DOHH2 (cell line): Measurements from ENCODE around the gene DOCK6.

Source experiments
- H3F3A ChIP-seq: fragments of 200-600 bp; sonication (generic), shearing (Covaris generic); 2 replicates; pipeline ENCODE4 v1.6.0; 2016; ENCODE audit warnings: antibody characterized with exemption, mild to moderate bottlenecking; ENCODE audit not compliant: control insufficient read depth, insufficient read depth
- H3K27ac ChIP-seq: fragments of 200-600 bp; sonication (generic); 2 replicates; pipeline ENCODE4 v1.5.1; 2014; ENCODE audit warnings: low read depth, mild to moderate bottlenecking, low read length, moderate library complexity
- H3K27me3 ChIP-seq: fragments of 200-600 bp; sonication (generic); 2 replicates; pipeline ENCODE4 v1.6.1; 2014; ENCODE audit warnings: mild to moderate bottlenecking, low read length, mixed read lengths; ENCODE audit not compliant: control insufficient read depth
- H3K36me3 ChIP-seq: fragments of 200-600 bp; sonication (generic); 2 replicates; pipeline ENCODE4 v1.6.1; 2014; ENCODE audit warnings: mild to moderate bottlenecking, low read length, moderate library complexity, mixed read lengths; ENCODE audit not compliant: control insufficient read depth
- H3K4me1 ChIP-seq: fragments of 200-600 bp; sonication (generic); 2 replicates; pipeline ENCODE4 v1.6.1; 2014; ENCODE audit warnings: mild to moderate bottlenecking, low read length, mixed read lengths; ENCODE audit not compliant: control insufficient read depth
- H3K4me2 ChIP-seq: fragments of 200-600 bp; sonication (generic); 2 replicates; pipeline ENCODE4 v1.6.0; 2014; ENCODE audit warnings: mild to moderate bottlenecking, low read length, moderate library complexity
- H3K4me3 ChIP-seq: fragments of 200-600 bp; sonication (generic); 2 replicates; pipeline ENCODE4 v1.5.1; 2014; ENCODE audit warnings: mild to moderate bottlenecking, low read length, mixed read lengths
- H3K79me2 ChIP-seq: fragments of 200-600 bp; sonication (generic); 2 replicates; pipeline ENCODE4 v1.6.1; 2014; ENCODE audit warnings: mild to moderate bottlenecking, low read length, mixed read lengths; ENCODE audit not compliant: control insufficient read depth
- H3K9me2 ChIP-seq: fragments of 200-600 bp; sonication (generic); replicated peaks from 2 replicates; pipeline ENCODE4 v1.6.1; 2014; ENCODE audit warnings: mild to moderate bottlenecking, low read length, mixed read lengths; ENCODE audit not compliant: control insufficient read depth
- H3K9me3 ChIP-seq: fragments of 200-600 bp; sonication (generic); 2 replicates; pipeline ENCODE4 v1.6.1; 2014; ENCODE audit warnings: antibody characterized with exemption, low read length, mixed read lengths; ENCODE audit not compliant: control insufficient read depth, insufficient read depth
- H4K20me1 ChIP-seq: fragments of 200-600 bp; sonication (generic); 2 replicates; pipeline ENCODE4 v1.6.0; 2014; ENCODE audit warnings: low read depth, mild to moderate bottlenecking, antibody characterized with exemption, low read length, moderate library complexity; ENCODE audit not compliant: control insufficient read depth, insufficient read depth
- CTCF ChIP-seq: fragments of 200-600 bp; sonication (generic); IDR thresholded peaks from one replicate; pipeline ENCODE4 v1.5.1; 2014; ENCODE audit warnings: antibody characterized with exemption, mild to moderate bottlenecking, low read depth, low read length; ENCODE audit not compliant: poor library complexity, severe bottlenecking
- EZH2phosphoT487 ChIP-seq: fragments of 200-600 bp; sonication (generic); IDR thresholded peaks from 2 replicates; pipeline ENCODE4 v1.6.1; 2017; ENCODE audit warnings: borderline replicate concordance, mild to moderate bottlenecking, antibody characterized with exemption, low read length, moderate library complexity, mixed read lengths

DOCK6 gene

DNA sequence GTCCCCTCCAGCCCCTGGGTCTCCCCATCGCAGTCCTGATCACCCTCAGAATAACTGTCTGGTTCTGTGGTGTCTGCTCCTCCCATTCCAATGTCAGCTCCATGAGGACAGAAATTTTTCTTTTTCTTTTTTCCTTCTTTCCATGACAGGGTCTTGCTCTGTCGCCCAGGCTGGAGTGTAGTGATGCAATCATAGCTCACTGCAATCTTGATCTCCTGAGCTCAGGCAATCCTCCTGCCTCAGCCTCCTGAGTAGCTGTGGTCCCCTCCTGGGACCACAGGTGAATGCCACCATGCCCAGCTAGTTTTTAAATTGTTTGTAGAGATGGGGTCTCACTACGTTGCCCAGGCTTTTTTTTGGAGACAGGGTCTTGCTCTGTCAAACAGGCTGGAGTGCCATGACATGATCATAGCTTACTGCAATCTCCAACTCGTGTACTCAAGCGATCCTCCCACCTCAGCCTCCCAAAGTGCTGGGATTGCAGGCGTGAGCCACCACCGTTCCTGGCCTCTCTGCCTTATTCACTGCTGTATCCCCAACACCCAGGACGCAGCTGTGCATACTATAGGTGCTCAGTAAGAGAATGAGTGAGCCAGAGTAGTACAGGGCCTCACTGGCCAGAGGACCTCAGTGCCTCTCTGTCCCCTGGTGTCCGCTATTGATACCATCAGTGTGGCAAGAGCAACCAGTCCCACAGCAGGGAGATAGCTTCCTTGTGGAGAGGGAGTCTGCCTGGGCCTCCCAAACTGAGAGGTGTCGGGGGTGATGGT, 5.2 kb upstream of the DOCK6 start:
- TF ChIP-seq CTCF, result no peak
- no peak for TF ChIP-seq EZH2phosphoT487
- no peaks in the 10 kb centered on the region for H4K20me1 ChIP-seq
- H3K9me2 ChIP-seq, result no peaks in the 10 kb centered on the region
- no peak overlapping the region for H3K4me3 ChIP-seq
- no peaks in the 10 kb centered on the region for H3K36me3 ChIP-seq
- no peak overlapping the region for H3K4me2 ChIP-seq
- H3K27me3 ChIP-seq, result no peaks in the 10 kb centered on the region
- H3K4me1 ChIP-seq, result peaks cover 46% of the 10 kb centered on the region
- no peaks in the 10 kb centered on the region for H3K79me2 ChIP-seq
- peaks cover 5% of the 10 kb centered on the region; the same call in 1 of the 2 replicates for H3F3A ChIP-seq
- no peak overlapping the region for H3K27ac ChIP-seq
- H3K9me3 ChIP-seq, result no peaks in the 10 kb centered on the region

- Histone ChIP-seq H3F3A (peaks cover 7% of the 10 kb centered on the region; the same call in 1 of the 2 replicates), H3K27me3 (no peaks in the 10 kb centered on the region)
- no peak for TF ChIP-seq EZH2phosphoT487
- TF ChIP-seq CTCF, result no peak
Observed at GRCh38 chr19:11265785-11266236, 3.5 kb upstream of the DOCK6 start.

DNA sequence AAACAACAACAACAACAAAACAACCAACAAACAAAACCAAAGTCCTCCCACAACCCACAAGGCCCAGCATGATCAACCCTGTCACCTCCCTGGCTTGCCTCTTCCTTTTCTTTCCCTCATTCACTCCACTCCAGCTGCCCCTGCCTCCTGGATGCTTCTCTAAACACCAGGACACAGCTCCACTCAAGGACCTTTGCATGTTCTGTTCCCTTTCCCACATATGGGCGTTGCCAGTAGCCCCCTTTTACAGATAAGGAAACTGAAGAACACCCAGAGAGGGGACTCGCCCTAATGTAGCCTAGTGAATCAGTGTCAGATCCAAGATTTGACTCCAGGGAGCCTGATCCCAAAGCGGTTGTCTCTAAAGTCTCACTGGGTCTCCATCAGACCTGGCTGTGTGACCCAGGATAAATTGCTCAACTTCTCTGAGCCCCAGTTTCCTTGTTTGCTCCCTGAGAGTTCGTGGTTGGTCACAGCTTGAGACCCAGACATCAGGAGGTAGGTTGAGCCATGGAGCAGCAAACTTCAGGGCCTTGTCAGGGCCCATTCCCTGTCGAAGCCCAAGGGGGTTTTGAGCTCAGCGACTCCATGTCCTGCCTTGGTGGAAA, 3.0 kb upstream of the DOCK6 start:
- peaks cover 8% of the 10 kb centered on the region; the same call in 1 of the 2 replicates for H3F3A ChIP-seq
- no peaks in the 10 kb centered on the region for H3K9me2 ChIP-seq
- H3K27ac ChIP-seq, result no peak overlapping the region; the same call in 1 of the 2 replicates
- no peaks in the 10 kb centered on the region for H3K9me3 ChIP-seq
- peaks cover 4% of the 10 kb centered on the region for H3K79me2 ChIP-seq
- no peak overlapping the region for H3K4me3 ChIP-seq
- H3K4me2 ChIP-seq, result peak overlapping the region; percentile 92; the same call in 1 of the 2 replicates
- peaks cover 53% of the 10 kb centered on the region for H3K4me1 ChIP-seq
- TF ChIP-seq CTCF, result no peak
- no peak for TF ChIP-seq EZH2phosphoT487
- H3K27me3 ChIP-seq, result no peaks in the 10 kb centered on the region
- no peaks in the 10 kb centered on the region for H3K36me3 ChIP-seq
- H4K20me1 ChIP-seq, result no peaks in the 10 kb centered on the region

More at GRCh38 chr19:11265785-11266236, 3.5 kb upstream of the DOCK6 start:
- Histone ChIP-seq H3K4me2 (no peak overlapping the region), H3K4me1 (peaks cover 53% of the 10 kb centered on the region), H3K9me3 (no peaks in the 10 kb centered on the region), H3K4me3 (no peak overlapping the region), H4K20me1 (no peaks in the 10 kb centered on the region), H3K27ac (no peak overlapping the region), H3K9me2 (no peaks in the 10 kb centered on the region), H3K79me2 (peaks cover 4% of the 10 kb centered on the region), H3K36me3 (no peaks in the 10 kb centered on the region)
